HUES64 (cell line): ENCODE measurements around the gene KIF5B. TPM values are rescaled to one million over a fixed set of nuclear protein-coding genes. Genes with fewer than 3 reads are reported as not detected.
"Not testable (repeated sequence)": the region's sequence is repeated elsewhere in the genome, so short reads cannot be mapped to it uniquely, and the experiment has no call there.

Source experiments
- H3K27ac ChIP-seq: 2 replicates; pipeline ENCODE4 v1.7.0; 2013; ENCODE audit warnings: low read depth, low read length, inconsistent platforms
- H3K27me3 ChIP-seq: 2 replicates; pipeline ENCODE4 v1.6.1; 2013; ENCODE audit warnings: mild to moderate bottlenecking, low read length; ENCODE audit not compliant: insufficient read depth
- H3K36me3 ChIP-seq: 2 replicates; pipeline ENCODE4 v1.6.1; 2013; ENCODE audit warnings: mild to moderate bottlenecking, low read length; ENCODE audit not compliant: insufficient read depth
- H3K4me1 ChIP-seq: 2 replicates; pipeline ENCODE4 v1.6.1; 2013; ENCODE audit warnings: mild to moderate bottlenecking, low read length, moderate library complexity; ENCODE audit not compliant: insufficient read depth
- H3K4me3 ChIP-seq: 2 replicates; pipeline ENCODE4 v1.5.1; 2013; ENCODE audit warnings: mild to moderate bottlenecking, low read length, moderate library complexity
- H3K9ac ChIP-seq: 2 replicates; pipeline ENCODE4 v1.6.1; 2013; ENCODE audit warnings: mild to moderate bottlenecking, low read depth, low read length
- H3K9me3 ChIP-seq: 2 replicates; pipeline ENCODE4 v1.6.1; 2013; ENCODE audit warnings: low read depth, low read length; ENCODE audit not compliant: insufficient read depth
- WGBS: fragments of 150-250, 120-280 bp; methylation state at CpG from one replicate; pipeline ENCODE4 v1.1.7; 2013; ENCODE audit warnings: missing lambda C conversion rate; 5-methylcytosine and 5-hydroxymethylcytosine counted together
- polyA plus RNA-seq, 2 experiments: library from polyadenylated mRNA; stranded (reverse); fragments of 50-300 nt; gene quantifications; one replicate each; pipeline ENCODE4 v1.2.3, GENCODE V29; 2013

The KIF5B gene
- 61.4 TPM for polyA plus RNA-seq (2013, experiment 1 of 2)
- 71.4 TPM for polyA plus RNA-seq (2013, experiment 2 of 2)

GRCh38 chr10:32056136-32057035, at the start of gene KIF5B:
KIF5B (minus strand) TSS chr10:32056425; CDS start chr10:32055973, 452 bp downstream.
- H3K9ac ChIP-seq, result peak within 1 kb of the TSS; percentile 97
- H3K4me1 ChIP-seq, result peaks cover 28% of the 10 kb centered on the region
- 4% methylated on average over 62 of the region's 63 CpGs for WGBS
- peak within 1 kb of the TSS; percentile 92 for H3K27ac ChIP-seq
- H3K9me3 ChIP-seq, result no peaks in the 10 kb centered on the region
- peak within 1 kb of the TSS; percentile 85 for H3K4me3 ChIP-seq
- H3K36me3 ChIP-seq, result no peaks in the 10 kb centered on the region
- no peaks in the 10 kb centered on the region for H3K27me3 ChIP-seq

- Histone ChIP-seq H3K36me3 (no peaks in the 10 kb centered on the region), H3K9ac (no peak overlapping the region), H3K9me3 (no peaks in the 10 kb centered on the region), H3K27me3 (no peaks in the 10 kb centered on the region), H3K4me1 (no peaks in the 10 kb centered on the region), H3K27ac (no peak overlapping the region), H3K4me3 (no peak overlapping the region)
- WGBS, result 95% methylated on average over 7 of the region's 7 CpGs
These were observed 49.7 kb upstream of the KIF5B start for GRCh38 chr10:32105782-32106382.

- Histone ChIP-seq H3K36me3 (no peaks in the 10 kb centered on the region), H3K4me1 (no peaks in the 10 kb centered on the region), H3K9ac (no peak overlapping the region), H3K27ac (no peak overlapping the region), H3K27me3 (no peaks in the 10 kb centered on the region), H3K9me3 (no peaks in the 10 kb centered on the region), H3K4me3 (no peak overlapping the region)
- WGBS, result 93% methylated on average over 4 of the region's 5 CpGs
These were observed 48.6 kb upstream of the KIF5B start for GRCh38 chr10:32104622-32105509.

GRCh38 chr10:32104181-32104580, 48.0 kb upstream of the KIF5B start:
- Histone ChIP-seq H3K9me3 (0 out of 2 replicates have a peak, but pooled peaks cover 1% of the 10 kb centered on the region), H3K27me3 (no peaks in the 10 kb centered on the region), H3K4me3 (no peak overlapping the region), H3K9ac (no peak overlapping the region), H3K27ac (no peak overlapping the region), H3K36me3 (no peaks in the 10 kb centered on the region), H3K4me1 (no peaks in the 10 kb centered on the region)
- 91% methylated on average over 3 of the region's 3 CpGs for WGBS

- H3K4me3 ChIP-seq, result no peak overlapping the region
These were observed 47.5 kb upstream of the KIF5B start for GRCh38 chr10:32103721-32104120.

GRCh38 chr10:32098566-32099259, 42.5 kb upstream of the KIF5B start:
- 68% methylated on average over 4 of the region's 4 CpGs for WGBS
- H3K27ac ChIP-seq, result not testable (repeated sequence)

More at GRCh38 chr10:32103721-32104120, 47.5 kb upstream of the KIF5B start:
- H3K36me3 ChIP-seq, result no peaks in the 10 kb centered on the region
- H3K27ac ChIP-seq, result no peak overlapping the region
- 0 out of 2 replicates have a peak, but pooled peaks cover 3% of the 10 kb centered on the region for H3K9me3 ChIP-seq
- no peaks in the 10 kb centered on the region for H3K27me3 ChIP-seq
- no peak overlapping the region for H3K9ac ChIP-seq
- no peaks in the 10 kb centered on the region for H3K4me1 ChIP-seq
- 70% methylated on average over 3 of the region's 3 CpGs for WGBS

GRCh38 chr10:32095116-32095733, 39.0 kb upstream of the KIF5B start:
- no peak overlapping the region for H3K4me3 ChIP-seq
- no peak overlapping the region for H3K27ac ChIP-seq
- H3K27me3 ChIP-seq, result no peaks in the 10 kb centered on the region
- no peak overlapping the region for H3K9ac ChIP-seq
- H3K4me1 ChIP-seq, result no peaks in the 10 kb centered on the region
- H3K36me3 ChIP-seq, result no peaks in the 10 kb centered on the region
- 95% methylated on average over 2 of the region's 2 CpGs for WGBS
- peaks cover 5% of the 10 kb centered on the region; the same call in 1 of the 2 replicates for H3K9me3 ChIP-seq

More at GRCh38 chr10:32098566-32099259, 42.5 kb upstream of the KIF5B start:
- H3K27me3 ChIP-seq, H3K9ac ChIP-seq, H3K4me1 ChIP-seq, H3K36me3 ChIP-seq, H3K4me3 ChIP-seq, H3K9me3 ChIP-seq: not testable (repeated sequence)

GRCh38 chr10:32093650-32094049, 37.4 kb upstream of the KIF5B start:
- H3K4me3 ChIP-seq, result no peak overlapping the region
- H3K4me1 ChIP-seq, result no peaks in the 10 kb centered on the region
- H3K9me3 ChIP-seq, result peaks cover 2% of the 10 kb centered on the region; the same call in 1 of the 2 replicates
- no peaks in the 10 kb centered on the region for H3K27me3 ChIP-seq
- no peaks in the 10 kb centered on the region for H3K36me3 ChIP-seq
- no peak overlapping the region for H3K27ac ChIP-seq
- WGBS, result 96% methylated on average over 2 of the region's 2 CpGs
- no peak overlapping the region for H3K9ac ChIP-seq

- no peaks in the 10 kb centered on the region for H3K4me1 ChIP-seq
- H3K27me3 ChIP-seq, result no peaks in the 10 kb centered on the region
- no peaks in the 10 kb centered on the region for H3K36me3 ChIP-seq
- H3K4me3 ChIP-seq, result no peak overlapping the region
- H3K27ac ChIP-seq, result no peak overlapping the region
- H3K9ac ChIP-seq, result no peak overlapping the region
- H3K9me3 ChIP-seq, result no peaks in the 10 kb centered on the region
These were observed 34.8 kb upstream of the KIF5B start for GRCh38 chr10:32091046-32091445.

- WGBS, result 92% methylated on average over 6 of the region's 6 CpGs
- Histone ChIP-seq H3K9ac (no peak overlapping the region), H3K27me3 (no peaks in the 10 kb centered on the region), H3K36me3 (no peaks in the 10 kb centered on the region), H3K4me1 (no peaks in the 10 kb centered on the region), H3K27ac (no peak overlapping the region), H3K4me3 (no peak overlapping the region), H3K9me3 (no peaks in the 10 kb centered on the region)
These were observed 28.1 kb upstream of the KIF5B start for GRCh38 chr10:32084185-32084851.
